SHP77 treated with DMSO at 0.1 percent for 48 hours (cell line): ENCODE results near the gene SLC7A11.

Experiments used
- DNase-seq: peaks from one replicate; lab custom pipeline; 2025; lab: John Stamatoyannopoulos, UW

The SLC7A11 gene

DNA sequence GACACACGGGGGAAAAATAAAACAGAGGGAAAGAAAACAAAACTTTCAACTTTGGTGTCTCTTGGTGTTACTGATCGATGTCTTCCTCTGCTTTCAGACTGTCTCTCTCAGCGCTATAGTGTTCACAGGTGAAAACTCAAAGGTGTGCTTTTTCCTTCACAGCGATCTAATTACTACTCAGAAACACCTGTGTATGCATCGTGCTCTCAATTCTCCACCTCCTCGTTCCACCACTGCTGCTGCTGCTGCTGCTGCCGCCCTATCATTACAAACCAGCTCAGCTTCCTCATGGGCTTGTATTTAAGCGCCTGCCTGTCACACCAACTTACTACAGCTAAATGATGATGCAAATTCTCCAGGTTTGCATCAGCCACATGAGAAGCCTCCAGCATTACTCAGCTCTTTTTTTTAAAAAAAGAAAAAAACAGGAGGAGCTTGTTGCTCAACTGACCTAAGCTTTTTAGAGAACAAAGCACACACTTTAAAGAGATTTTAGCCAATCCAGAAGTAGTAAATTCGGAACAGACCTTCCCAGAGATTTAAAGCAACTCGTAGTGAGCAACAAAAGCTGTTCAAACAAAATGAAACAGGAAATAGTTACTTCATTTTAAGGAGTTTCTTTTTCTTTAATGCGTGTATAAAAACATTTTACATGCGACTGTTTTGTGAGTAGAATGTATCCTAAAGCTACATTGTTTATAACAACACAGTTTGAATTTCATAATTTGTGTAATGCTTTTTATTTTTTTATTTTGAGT lies at the start of gene SLC7A11:
SLC7A11 (minus strand) TSS at position 274 of the 758 bp plus-strand sequence. CDS start 280 bp downstream, outside the sequence.
- peak; percentile 79 for DNase-seq

DNA sequence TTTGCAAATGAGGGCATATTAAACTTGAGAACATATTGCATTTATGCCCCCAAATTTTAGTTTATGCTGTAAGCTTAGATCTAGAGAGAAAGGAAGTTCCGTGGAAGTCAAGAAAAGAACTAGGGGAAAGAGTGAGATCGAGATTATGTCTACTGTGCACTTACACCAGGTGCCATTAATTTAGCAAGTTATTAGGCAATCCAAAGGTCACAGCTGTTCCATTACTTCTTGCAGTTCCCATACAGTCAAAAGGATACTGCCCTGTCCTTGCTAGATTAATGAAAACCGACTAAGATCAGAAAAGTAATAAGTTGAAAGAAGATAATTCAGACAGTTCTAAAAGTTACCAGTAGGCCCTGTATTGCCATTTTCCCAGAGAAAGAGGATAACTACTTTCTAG lies 49.3 kb upstream of the SLC7A11 start:
- DNase-seq = no peak

DNA sequence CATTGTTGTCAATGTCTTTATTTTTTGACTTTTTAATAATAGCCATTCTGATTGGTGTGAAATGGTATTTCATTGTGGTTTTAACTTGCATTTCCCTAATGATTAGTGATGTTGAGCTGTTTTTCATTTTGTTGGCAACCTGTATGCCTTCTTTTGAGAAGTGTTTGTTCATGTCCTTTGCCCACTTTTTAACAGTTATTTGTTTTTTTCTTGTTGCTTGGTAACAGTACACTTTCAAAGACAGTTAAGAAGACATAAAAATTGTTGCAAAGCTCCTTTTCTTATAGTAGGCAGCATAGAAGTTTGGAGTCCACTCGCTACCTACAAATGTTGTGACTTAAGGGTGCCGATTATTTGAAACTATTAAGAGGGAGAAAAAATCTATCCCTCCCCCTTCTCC lies 48.7 kb upstream of the SLC7A11 start:
- DNase-seq = no peak

DNA sequence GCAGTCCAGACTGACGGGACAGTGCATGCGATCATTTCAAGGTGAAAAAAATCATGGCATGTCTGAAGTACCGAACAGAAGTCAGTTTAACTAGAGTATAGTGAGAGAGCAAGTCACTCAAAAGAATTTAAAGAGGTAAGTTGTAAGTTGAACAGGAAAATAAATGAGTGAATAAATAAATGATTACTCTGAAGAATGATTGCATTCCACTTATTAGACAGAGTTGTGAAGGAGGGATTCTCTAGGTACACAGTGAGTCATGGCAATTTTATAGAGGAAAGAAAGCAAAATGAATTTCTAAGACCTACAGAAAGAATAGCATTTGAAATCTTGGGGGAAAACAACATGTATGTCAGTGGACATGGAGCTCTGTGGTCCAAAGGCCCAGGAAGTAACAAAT lies 37.1 kb upstream of the SLC7A11 start:
- DNase-seq = no peak

DNA sequence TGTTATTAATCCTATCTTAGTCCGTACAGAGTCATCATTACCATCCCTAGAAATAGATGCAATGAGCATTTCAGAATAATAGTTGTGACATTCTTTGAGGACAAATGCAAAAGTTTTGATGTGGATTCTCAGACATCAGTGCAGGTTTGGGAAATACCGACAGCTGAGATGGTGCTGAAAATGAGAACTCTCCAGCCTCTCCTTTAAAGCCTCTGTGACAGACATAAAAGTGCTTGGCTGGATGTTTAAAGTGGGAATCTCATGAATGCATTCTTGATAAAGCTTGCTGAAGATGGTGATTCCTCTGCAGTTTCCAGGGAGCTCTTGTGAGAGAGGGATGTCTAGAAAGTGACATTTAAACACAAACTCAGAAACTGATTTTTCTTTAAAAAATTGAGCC lies 35.0 kb upstream of the SLC7A11 start:
- DNase-seq = no peak

DNA sequence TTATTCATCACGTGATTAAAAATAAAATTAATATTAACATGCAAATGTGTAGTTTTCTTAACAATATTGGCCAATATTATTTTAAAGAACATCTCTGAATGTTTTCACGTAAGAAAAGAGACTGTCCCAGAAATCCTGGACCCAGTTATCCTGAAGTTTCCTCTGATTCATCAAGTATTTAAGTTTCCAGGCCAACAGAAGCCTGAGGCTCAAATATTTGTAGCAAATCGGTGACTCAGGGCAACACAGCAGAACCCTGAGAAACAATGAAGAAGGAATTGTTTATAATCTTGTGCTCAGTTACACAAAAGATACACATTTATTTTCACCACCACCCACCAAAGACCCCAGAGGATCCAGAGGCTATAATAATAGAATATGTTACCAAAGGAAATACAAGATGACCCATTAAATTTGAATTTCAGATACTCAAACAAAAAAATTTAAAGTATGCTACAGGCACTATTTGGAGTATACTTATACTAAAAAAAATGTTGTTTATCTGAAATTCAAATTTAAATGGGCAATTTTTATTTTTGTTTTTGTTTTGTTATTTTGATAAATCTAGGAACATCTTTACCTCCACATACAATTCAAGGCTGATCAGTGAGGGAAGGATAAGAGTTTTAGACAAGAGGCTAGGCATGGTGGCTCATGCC lies 33.9 kb upstream of the SLC7A11 start:
- DNase-seq = no peak

DNA sequence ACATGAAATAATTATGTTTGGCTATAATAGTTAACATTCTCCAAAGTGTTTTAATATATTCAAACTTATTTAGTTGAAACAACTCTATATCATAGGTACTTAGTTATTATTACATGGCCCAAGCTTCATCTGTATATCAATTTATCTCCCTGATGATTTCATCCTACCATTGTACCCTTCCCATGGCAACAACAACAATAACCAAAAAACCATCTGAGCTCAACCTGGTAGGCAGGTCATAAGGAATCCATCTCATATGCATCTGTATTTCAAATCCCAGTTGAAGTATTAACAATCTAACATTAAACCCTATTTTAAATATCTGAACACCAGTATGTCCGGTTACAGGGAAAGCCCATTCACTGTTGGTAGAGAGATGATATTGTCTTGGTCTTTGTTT lies 33.1 kb upstream of the SLC7A11 start:
- no peak for DNase-seq

DNA sequence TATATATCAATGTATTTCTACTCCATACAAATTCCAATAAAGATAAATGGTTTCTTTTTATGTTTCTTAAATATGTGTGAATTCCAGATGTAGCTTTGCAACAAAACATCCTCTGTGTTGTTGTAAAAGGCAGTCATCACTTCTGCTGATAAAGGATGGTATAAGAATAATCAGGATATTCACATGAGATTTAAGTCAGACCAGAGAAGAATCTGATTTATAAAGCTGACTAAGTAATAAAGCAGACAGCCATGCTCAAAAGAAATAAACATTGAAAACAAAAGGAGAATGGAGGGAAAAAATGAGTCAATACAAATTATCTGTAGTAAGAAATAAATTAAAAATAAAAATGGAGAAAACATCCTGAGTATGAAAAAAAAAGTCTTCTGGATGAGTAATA lies 27.0 kb upstream of the SLC7A11 start:
- no peak for DNase-seq

DNA sequence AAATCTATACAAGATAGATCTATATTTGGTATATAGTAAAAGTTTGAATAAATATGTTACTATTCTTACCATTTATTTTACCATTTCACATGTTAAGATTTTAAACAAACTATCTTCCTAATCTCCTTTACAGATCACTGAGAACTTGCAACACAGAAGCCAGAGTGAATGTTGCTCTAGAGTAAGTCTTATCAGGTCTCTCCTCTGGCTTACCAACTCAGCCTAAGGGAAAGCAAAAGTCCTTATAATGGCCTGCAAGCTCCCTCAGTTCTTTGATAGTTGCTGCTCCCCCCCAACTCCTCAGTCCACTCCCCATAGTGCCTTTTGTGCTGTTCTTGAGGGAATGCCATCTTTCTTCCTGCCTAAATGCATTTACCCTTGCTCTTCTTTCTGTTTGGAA lies 25.7 kb upstream of the SLC7A11 start:
- no peak for DNase-seq

DNA sequence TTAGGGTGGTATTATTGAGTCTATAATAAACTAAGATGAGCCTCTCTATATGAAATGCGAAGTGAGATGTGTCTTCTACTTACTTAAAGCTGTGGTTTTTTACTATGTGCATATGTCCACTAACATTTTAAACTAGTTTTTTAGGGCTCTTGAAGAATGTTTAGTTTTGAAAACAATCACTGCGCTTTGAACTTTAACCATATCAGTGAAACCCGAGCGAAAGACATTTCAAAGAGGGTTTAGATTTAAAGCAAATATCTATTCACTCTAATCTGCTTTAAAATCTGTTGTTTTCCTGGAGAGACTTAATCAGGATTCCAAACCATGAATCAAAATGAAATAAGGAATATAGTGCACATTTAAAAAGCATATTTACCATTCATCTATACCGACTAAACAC lies 24.8 kb upstream of the SLC7A11 start:
- no peak for DNase-seq

DNA sequence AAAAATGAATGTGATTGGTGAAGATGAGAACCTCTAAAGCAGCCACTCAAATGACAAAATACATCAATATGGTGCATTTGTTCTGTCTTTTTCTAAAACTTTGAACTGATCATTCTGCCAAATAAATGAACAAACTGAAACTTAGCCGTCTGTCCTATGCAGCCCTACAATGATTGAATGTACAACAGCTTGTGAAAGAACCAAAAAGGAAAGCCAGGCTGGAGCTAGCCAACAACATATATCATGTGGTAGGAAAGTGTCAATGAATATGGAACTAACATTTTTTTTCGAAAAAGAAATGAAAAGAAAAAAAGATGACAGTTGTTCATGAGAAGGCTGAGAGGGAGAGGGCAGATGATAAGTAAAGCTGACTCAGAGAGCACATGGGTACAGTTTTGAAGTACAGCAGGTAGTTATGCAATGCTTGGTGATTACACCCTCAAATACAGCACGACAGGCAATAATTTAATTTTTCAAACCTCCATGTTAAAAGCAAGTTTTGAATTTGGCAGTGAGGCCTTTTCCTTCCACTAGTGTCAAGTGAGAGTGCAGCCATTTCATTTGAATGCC lies 21.2 kb upstream of the SLC7A11 start:
- DNase-seq = no peak

DNA sequence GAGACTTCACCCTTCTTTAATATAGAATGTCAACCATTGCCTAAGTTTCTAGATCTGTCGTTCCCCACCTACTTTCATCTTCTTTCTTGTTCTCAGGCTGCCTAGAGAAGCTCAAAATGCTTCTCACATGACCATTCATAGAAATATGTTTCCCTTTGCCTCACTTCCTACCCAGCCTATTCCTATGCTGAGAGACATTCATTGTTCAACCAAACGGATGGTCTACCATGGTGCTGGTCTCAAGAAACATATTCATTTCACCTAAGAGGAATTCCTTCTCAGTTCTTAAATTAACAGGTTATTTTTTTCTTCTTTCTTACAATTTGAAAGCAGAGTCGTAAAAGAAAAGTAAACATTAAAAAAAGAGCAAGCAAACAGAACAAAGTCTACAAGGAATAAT lies 20.3 kb upstream of the SLC7A11 start:
- DNase-seq = no peak

DNA sequence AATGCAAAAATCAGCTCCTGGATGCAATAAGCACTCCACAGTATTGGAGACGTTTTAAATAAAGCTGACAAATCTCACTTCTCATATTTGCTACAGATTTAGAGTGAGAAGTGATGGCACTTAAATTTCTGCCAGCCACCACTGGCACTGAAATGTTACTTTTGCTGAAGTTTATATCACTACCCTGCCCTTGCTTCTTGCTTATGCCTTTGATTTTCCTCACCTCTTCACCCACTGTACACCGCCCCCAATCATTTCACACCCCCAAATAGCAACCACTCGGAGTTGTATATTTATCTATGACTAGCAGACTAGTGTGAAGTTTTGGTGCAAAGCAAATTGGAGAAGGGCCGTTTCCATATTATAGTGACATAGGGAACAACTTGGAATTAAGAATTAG lies 19.9 kb upstream of the SLC7A11 start:
- no peak for DNase-seq

DNA sequence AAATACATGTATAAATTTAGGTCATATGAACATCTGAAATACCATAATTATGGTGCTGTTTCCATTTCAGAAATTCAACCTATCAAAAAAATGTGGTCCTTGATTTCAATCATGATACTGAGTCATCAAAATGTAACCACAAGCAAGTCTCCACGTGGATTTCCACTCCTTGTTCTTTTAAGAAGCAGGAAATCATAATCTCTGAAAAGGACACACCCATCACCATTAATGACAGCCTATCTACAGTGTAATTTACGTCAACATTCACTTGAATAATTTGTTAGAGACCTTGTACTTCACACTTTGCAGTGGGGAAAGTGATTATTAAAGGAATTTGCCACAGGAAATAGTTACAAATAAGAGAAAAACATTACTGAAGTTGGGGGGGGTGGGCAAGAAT lies 17.7 kb upstream of the SLC7A11 start:
- DNase-seq = no peak

DNA sequence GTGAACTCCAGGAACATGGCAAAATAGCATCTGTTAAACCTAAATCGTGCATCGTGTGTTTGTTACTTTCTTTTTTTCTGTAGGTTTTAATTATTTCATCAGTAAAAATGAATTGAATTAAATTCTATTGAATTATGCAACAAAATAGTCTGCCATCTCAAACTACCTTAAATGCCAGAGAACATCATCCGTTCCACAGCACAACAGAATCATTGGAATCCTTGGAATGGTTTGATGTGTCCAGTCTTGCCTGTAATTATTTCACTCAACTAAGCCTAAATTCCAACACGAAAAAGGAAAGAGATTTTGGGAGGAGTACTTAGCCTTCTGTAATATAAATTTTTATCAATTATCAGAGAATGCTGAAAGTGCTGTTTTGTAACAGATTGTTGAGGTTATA lies 17.1 kb upstream of the SLC7A11 start:
- no peak for DNase-seq

DNA sequence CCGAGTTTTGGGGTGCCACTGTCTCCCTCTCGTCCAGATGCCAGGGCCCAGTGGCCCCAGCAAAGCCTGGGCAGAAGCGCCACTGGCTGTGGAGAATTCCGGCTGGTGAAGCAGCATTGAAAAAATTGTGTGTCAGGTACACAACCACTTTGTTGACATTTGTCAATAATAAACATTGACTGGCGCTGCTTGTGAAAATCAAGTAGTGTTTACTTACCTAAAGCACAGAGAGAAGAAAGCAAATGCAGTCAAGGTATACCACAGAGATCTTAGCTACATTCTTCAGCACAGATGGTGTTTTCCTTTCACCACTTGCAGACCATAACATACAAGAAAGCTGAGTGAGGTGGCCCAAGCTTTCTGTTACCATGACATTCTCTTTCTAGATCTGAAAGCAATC lies 14.5 kb upstream of the SLC7A11 start:
- no peak for DNase-seq

DNA sequence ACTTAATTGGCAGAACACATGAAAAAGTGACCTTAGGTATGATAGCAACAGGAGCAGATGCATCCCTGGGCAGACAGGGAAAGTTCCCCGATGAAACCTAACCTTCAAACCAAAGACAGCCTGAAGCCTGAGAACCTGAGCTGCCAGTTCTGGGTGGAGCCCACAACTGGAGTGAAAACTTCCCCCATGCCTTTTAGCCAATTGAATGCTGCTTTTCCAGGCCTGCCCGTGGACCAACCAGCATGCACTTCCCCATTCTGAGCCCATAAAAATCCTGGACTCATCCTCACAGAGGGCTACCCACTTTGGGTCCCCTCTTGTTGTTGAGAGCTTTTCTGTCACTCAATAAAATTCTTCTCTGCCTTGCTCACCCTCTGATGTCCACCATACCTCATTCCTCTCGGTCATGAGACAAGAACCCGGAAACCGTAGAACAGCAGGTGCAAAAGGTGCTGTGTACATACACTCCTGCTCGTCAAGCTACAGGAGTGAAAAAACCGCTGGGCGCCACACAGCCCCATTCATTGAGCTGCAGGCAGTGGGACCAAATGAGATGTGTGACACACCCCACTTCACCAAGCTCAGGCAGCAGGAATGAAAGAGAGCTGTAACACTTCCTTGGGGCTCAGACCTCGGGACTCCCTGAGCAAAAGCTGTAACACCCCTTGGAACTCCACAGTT lies 13.9 kb upstream of the SLC7A11 start:
- DNase-seq = no peak

DNA sequence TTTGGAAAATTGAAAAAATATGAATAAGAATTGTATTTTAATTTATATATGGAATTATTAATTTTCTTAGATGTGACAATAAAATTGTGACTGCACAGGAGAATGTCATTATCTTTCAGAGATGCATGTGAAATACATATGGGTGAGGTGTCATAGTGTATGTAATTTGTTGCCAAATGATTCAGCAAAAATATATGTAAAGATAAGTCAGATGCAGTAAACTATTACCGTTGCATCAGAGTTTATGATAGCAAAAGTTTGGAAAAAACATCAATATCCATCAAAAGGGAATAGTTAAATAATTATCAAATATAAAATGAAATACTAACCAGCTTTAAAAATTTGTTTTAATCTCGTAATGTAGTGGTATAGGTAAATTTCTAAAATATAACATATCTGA lies 10.4 kb upstream of the SLC7A11 start:
- DNase-seq = no peak

DNA sequence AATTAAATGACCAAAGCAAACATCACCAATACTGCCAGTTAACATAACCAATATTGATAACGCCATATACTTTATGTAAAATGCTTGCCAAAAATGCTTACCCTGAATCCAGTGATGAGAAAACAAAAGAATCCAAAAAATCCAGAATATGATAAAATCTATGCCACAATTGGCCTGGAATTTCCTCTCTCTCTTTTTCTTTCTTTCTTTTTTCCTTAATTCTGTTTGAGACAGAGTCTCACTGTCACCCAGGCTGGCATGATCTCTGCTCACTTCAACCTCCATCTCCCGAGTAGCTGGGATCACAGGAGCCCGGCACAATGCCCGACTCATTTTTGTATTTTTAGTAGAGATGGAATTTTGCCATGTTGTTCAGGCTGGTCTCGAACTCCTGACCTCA lies 9.8 kb upstream of the SLC7A11 start:
- no peak for DNase-seq

DNA sequence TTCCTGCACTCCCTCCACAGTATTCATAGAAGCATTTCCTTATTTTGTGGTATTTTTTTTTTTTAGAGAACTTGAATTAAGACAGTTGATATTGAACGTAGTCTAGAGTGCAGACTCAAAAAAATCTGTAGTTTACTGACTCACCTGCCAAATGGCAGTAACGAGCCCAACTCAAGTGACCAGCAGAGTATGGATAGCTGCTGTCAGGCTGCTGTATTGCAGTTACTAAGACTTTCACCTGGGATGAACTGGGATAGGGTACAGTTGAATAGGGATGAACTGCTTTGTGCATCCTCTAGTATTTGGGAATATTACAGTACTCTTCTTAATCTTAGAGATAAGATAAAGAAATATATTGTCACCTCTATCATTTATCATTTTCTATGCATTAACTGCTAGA lies 7.0 kb upstream of the SLC7A11 start:
- DNase-seq = no peak

DNA sequence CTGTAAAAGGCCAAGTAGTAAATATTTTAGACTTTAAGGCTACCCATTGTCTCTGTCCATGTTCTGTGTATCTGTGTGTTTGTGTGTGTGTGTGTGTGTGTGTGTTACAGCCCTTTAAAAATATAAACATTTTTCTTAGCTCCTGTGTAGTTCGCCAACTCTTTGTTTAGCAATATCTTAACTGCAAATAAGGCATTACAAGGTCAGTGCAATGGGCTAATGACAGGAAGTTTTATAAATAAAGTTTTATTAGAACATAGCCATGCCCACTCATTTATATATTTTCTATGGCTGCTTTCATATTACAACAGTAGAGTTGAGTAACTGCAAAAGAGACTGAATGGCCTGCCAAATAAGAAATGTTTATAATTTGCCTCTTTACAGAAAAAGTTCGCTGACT lies 5.9 kb upstream of the SLC7A11 start:
- DNase-seq = no peak

DNA sequence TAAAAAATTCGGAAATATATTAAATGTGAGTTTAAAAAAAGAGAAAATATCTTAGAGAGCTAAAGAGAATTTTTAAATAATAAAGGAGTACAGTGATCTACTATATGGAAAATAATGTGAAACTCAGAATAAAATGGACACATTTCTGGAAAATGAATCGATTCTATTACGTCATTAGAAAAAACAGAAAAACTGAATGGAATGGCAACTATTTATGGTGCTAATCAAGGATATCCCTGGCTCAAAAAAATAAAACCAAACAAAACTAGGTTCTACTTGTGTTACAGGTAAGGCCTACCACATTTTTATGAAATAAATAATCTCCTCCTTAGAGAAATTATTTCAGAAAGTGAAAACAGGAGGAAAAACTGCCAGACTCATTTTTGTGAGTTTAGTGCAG lies 5.5 kb upstream of the SLC7A11 start:
- no peak for DNase-seq

DNA sequence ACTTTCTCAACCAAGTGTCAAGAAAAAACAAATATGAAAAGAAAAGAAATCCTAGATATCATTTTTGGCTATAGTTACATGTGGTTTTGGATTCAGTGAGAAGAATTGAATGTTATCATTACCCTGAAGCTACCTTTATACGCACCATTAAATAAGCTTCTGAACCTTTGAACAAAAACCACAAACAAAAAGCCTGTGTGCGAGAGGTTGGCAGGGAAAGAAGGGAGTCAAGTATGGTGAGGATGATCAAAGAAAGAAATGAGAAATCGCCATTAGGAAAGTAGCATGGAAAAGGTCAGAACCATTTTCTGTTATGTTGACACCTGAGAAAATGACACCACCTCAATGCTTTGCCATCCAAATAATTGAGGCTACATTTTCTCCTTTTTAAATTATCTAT lies 1.2 kb upstream of the SLC7A11 start:
- DNase-seq = no peak
